ENCODE measurements around the gene CCDC28A.
A peak's percentile ranks its signal among the peaks of the same experiment; 100 is the strongest.

The CCDC28A gene

GRCh38 chr6:138773177-138774091 lies at the start of gene CCDC28A:
Gene CCDC28A (plus strand): TSS chr6:138773769. CDS start chr6:138776121, 2,352 bp downstream.
- Histone ChIP-seq H3K4me3 (ENCODE audit: low read depth, low read length) (peak within 1 kb of the TSS; percentile 82), H3K9me3 (ENCODE audit: severe bottlenecking) (no peaks in the 10 kb centered on the region), H3K27me3 (ENCODE audit: insufficient read depth, low read depth, severe bottlenecking) (no peaks in the 10 kb centered on the region), H3K36me3 (no peaks in the 10 kb centered on the region), H3K27ac (peak within 1 kb of the TSS; percentile 86)
- TF ChIP-seq, protein P1, sequence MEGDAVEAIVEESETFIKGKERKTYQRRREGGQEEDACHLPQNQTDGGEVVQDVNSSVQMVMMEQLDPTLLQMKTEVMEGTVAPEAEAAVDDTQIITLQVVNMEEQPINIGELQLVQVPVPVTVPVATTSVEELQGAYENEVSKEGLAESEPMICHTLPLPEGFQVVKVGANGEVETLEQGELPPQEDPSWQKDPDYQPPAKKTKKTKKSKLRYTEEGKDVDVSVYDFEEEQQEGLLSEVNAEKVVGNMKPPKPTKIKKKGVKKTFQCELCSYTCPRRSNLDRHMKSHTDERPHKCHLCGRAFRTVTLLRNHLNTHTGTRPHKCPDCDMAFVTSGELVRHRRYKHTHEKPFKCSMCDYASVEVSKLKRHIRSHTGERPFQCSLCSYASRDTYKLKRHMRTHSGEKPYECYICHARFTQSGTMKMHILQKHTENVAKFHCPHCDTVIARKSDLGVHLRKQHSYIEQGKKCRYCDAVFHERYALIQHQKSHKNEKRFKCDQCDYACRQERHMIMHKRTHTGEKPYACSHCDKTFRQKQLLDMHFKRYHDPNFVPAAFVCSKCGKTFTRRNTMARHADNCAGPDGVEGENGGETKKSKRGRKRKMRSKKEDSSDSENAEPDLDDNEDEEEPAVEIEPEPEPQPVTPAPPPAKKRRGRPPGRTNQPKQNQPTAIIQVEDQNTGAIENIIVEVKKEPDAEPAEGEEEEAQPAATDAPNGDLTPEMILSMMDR (IDR thresholded peaks at IDR 0.05; ENCODE audit: low read depth, low read length): no peak
- DNase-seq: peak; percentile 92

DNA sequence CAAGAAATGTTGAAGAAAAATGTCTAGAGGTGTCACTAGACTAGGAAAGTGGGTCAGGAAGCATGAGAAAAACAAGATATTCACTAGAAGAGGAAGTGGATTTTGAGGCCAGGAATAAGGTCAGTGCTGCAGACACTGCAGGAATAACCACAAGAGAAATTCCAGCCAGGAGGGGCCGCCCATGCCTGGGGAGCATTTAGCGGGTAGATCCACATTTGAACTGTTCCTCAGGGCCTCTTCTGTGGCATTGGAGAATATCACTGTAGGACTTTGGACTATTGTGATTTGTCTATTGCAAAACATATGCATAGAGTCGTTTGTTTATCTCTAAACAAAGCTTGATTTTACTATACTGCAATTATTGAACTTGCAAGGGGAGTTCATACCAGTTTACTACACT lies 49.6 kb upstream of the CCDC28A start:
- DNase-seq: no peak

DNA sequence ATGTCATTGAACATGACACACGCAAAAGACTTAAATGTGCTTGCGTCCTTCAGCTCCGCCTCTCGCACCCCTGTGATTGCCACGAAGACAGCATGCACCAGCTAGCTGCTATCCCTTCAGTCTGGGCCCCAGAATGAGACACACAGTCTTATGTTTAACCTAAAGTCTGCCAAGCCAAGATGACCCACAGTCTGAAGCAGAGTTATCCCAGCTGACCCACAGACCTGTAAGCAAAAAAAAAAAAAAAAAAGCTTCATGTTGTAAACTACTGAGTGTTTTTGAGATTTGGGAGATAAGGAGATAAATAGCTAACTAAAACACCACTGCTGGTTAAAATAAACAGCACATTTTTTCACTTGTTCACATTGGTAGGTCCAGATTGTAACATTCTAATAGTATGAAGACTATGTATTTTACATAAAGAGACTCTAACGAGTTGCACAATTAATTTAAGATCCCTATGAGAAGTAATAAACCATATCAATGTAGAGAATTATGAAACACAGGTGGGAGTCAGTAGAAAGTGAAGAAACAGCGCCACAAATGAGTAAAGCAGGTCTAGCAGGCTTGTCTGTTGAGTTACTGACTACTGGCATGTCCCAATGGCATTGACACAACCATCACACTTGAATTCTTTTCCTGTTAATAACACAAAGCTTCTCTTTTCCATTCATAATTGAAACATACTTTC lies 47.4 kb upstream of the CCDC28A start:
- Histone ChIP-seq H3K36me3 (no peaks in the 10 kb centered on the region), H3K27me3 (ENCODE audit: insufficient read depth, low read depth, severe bottlenecking) (no peaks in the 10 kb centered on the region), H3K27ac (no peak overlapping the region), H3K9me3 (ENCODE audit: severe bottlenecking) (no peaks in the 10 kb centered on the region), H3K4me3 (ENCODE audit: low read depth, low read length) (no peak overlapping the region)
- TF ChIP-seq, protein P1 (IDR thresholded peaks at IDR 0.05; ENCODE audit: low read depth, low read length): no peak
- no peak for DNase-seq

More for the DNA sequence above, 49.6 kb upstream of the CCDC28A start:
- Histone ChIP-seq H3K4me3 (ENCODE audit: low read depth, low read length) (no peak overlapping the region), H3K27ac (no peak overlapping the region), H3K27me3 (ENCODE audit: insufficient read depth, low read depth, severe bottlenecking) (no peaks in the 10 kb centered on the region), H3K9me3 (ENCODE audit: severe bottlenecking) (no peaks in the 10 kb centered on the region), H3K36me3 (no peaks in the 10 kb centered on the region)
- TF ChIP-seq, protein P1 (IDR thresholded peaks at IDR 0.05; ENCODE audit: low read depth, low read length): no peak

DNA sequence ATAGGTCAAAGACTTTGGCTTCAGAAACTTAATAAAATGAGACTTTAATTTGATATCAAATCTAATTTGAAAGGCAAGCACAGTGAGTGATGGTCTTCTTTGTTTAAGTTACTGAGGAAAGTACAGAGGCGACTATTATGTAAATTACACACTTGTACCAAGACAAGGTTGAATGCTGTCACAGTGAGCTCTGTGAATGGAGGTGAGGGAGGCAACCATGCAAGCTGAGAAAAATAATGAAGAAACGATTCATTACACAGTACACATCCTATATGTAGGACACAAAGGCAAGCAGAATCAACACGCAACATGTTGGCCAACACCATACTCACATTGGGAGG lies 46.8 kb upstream of the CCDC28A start:
- no peaks in the 10 kb centered on the region for H3K36me3 ChIP-seq
- H3K27me3 ChIP-seq (ENCODE audit: insufficient read depth, low read depth, severe bottlenecking): no peaks in the 10 kb centered on the region
- H3K9me3 ChIP-seq (ENCODE audit: severe bottlenecking): no peaks in the 10 kb centered on the region
- no peak overlapping the region for H3K4me3 ChIP-seq (ENCODE audit: low read depth, low read length)
- no peak overlapping the region for H3K27ac ChIP-seq
- TF ChIP-seq, protein P1 (IDR thresholded peaks at IDR 0.05; ENCODE audit: low read depth, low read length): no peak
- DNase-seq: no peak

- H3K27me3 ChIP-seq (ENCODE audit: insufficient read depth, low read depth, severe bottlenecking): no peaks in the 10 kb centered on the region
- TF ChIP-seq, protein P1 (IDR thresholded peaks at IDR 0.05; ENCODE audit: low read depth, low read length): no peak
- no peaks in the 10 kb centered on the region for H3K36me3 ChIP-seq
- no peak overlapping the region for H3K4me3 ChIP-seq (ENCODE audit: low read depth, low read length)
- H3K9me3 ChIP-seq (ENCODE audit: severe bottlenecking): no peaks in the 10 kb centered on the region
- DNase-seq: no peak
- no peak overlapping the region for H3K27ac ChIP-seq
Measured at GRCh38 chr6:138727182-138727581, 46.4 kb upstream of the CCDC28A start.
